Endothelial cell of umbilical vein (primary cell): ENCODE results near the gene GLI3.

ENCODE experiments used
- CTCF ChIP-seq, 2 donors: IDR thresholded peaks; 1 replicate in 1 of 2; 2 replicates in 1 of 2; pipeline ENCODE4 v1.5.1; 2011; ENCODE audit warnings: low read length in 2 of 2, mild to moderate bottlenecking in 2 of 2, moderate library complexity in 2 of 2, control low read depth in 1 of 2, inconsistent platforms in 1 of 2, low read depth in 1 of 2; ENCODE audit not compliant: insufficient read depth in 1 of 2; ENCODE audit errors: extremely low read depth in 1 of 2
- EZH2 ChIP-seq: IDR thresholded peaks from 2 replicates; pipeline ENCODE4 v1.6.1; 2012; ENCODE audit warnings: borderline replicate concordance, low read depth, mild to moderate bottlenecking, moderate library complexity, low read length, inconsistent platforms; ENCODE audit not compliant: severe bottlenecking
- MAX ChIP-seq: IDR thresholded peaks from 2 replicates; pipeline ENCODE4 v1.6.1; 2011; ENCODE audit not compliant: insufficient read depth, insufficient read length
- MYC ChIP-seq: IDR thresholded peaks from one replicate; pipeline ENCODE4 v1.6.1; 2011; ENCODE audit warnings: mild to moderate bottlenecking, low read depth, low read length
- POLR2A ChIP-seq: IDR thresholded peaks from 2 replicates; pipeline ENCODE4 v1.6.1; 2012; ENCODE audit warnings: low read depth, mild to moderate bottlenecking, control low read depth, low read length

GRCh38 chr7:41969561-41970105 is 267.4 kb downstream of the GLI3 start:
- TF ChIP-seq CTCF (IDR thresholded peaks at IDR 0.05; ENCODE audit: extremely low read depth in 1 of 2, insufficient read depth in 1 of 2, low read depth in 1 of 2, low read length in 2 of 2) (no peak), POLR2A (no peak), MAX (no peak), EZH2 (no peak), MYC (no peak)
